T-cell (primary cell): ENCODE data around the gene LDLRAD4. TPM values are rescaled to one million over a fixed set of nuclear protein-coding genes. Genes with fewer than 3 reads are reported as not detected.

Experiments used
- ATAC-seq, 4 experiments: fragments of 200-7000 bp in 3 of 4; fragments of 150-1000 bp in 1 of 4; cut with Tn5 transposase; replicated peaks in 1 of 4; 1 replicate in 3 of 4; 2 replicates in 1 of 4; pipeline ENCODE4 v1.10.0; 2021; ENCODE audit warnings: moderate library complexity in 3 of 4, mild to moderate bottlenecking in 2 of 4, moderate number of reproducible peaks in 1 of 4
- CTCF ChIA-PET, 2 donors: fragments of 300-600 bp; sonication (Branson Sonifier 250); formaldehyde crosslinking; loops; one replicate each; lab custom pipeline; 2022; ENCODE audit warnings: antibody characterized with exemption in 2 of 2; lab: Charles Lee
- POLR2A ChIA-PET, 2 donors: fragments of 300-600 bp; sonication (Branson Sonifier 250); formaldehyde crosslinking; loops; one replicate each; lab custom pipeline; 2022; ENCODE audit warnings: antibody characterized with exemption in 2 of 2; lab: Charles Lee
- DNase-seq, 35 experiments: peaks; one replicate each; pipeline versions ENCODE4 v3.0.0 to v3.0.0-alpha.2; 2013 to 2023
- H3K27ac ChIP-seq: one replicate; pipeline ENCODE4 v1.5.1; 2013; ENCODE audit warnings: low read length
- H3K27me3 ChIP-seq, 2 experiments: replicated peaks in 1 of 2; 1 replicate in 1 of 2; 2 replicates in 1 of 2; pipeline versions ENCODE4 v1.6.1 to v1.7.0; 2013; ENCODE audit warnings: low read length in 1 of 2, mixed read lengths in 1 of 2; ENCODE audit not compliant: control insufficient read depth in 2 of 2, insufficient read depth in 2 of 2; ENCODE audit errors: extremely low read depth in 1 of 2
- H3K36me3 ChIP-seq, 2 donors: 1 replicate in 1 of 2; 2 replicates in 1 of 2; pipeline versions ENCODE4 v1.6.1 to v1.7.0; 2013; ENCODE audit warnings: low read length in 1 of 2; ENCODE audit not compliant: control insufficient read depth in 2 of 2, insufficient read depth in 1 of 2; ENCODE audit errors: extremely low read depth in 1 of 2
- H3K4me1 ChIP-seq, 2 experiments: 1 replicate in 1 of 2; 2 replicates in 1 of 2; pipeline versions ENCODE4 v1.6.1 to v1.7.0; 2013; ENCODE audit warnings: low read length in 2 of 2, mixed read lengths in 1 of 2; ENCODE audit not compliant: insufficient read depth in 2 of 2, control insufficient read depth in 1 of 2; ENCODE audit errors: extremely low read depth in 1 of 2
- H3K4me3 ChIP-seq, 2 donors: 1 replicate in 1 of 2; 2 replicates in 1 of 2; pipeline versions ENCODE4 v1.5.1 to v1.7.0; 2013; ENCODE audit warnings: mild to moderate bottlenecking in 2 of 2, low read length in 1 of 2, moderate library complexity in 1 of 2; ENCODE audit not compliant: control insufficient read depth in 1 of 2; ENCODE audit errors: extremely low read depth in 1 of 2
- H3K9me3 ChIP-seq: 2 replicates; pipeline ENCODE4 v1.7.0; 2013
- H3K27ac Mint-ChIP-seq, 2 donors: one replicate each; pipeline ENCODE4 v1.8.0; 2020 to 2021; ENCODE audit warnings: mild to moderate bottlenecking in 2 of 2, mixed read lengths in 2 of 2
- H3K27me3 Mint-ChIP-seq, 2 donors: one replicate each; pipeline ENCODE4 v1.8.0; 2021 to 2022; ENCODE audit warnings: mixed read lengths in 2 of 2
- H3K36me3 Mint-ChIP-seq: one replicate; pipeline ENCODE4 v1.8.0; 2021; ENCODE audit warnings: mixed read lengths
- H3K4me1 Mint-ChIP-seq, 3 donors: one replicate each; pipeline ENCODE4 v1.8.0; 2020 to 2022; ENCODE audit warnings: mixed read lengths in 3 of 3, mild to moderate bottlenecking in 1 of 3
- H3K4me3 Mint-ChIP-seq, 3 donors: one replicate each; pipeline ENCODE4 v1.8.0; 2020 to 2022; ENCODE audit warnings: mild to moderate bottlenecking in 3 of 3, mixed read lengths in 3 of 3, moderate library complexity in 3 of 3
- H3K9me3 Mint-ChIP-seq, 3 donors: one replicate each; pipeline ENCODE4 v1.8.0; 2020 to 2022; ENCODE audit warnings: mixed read lengths in 3 of 3
- WGBS: methylation state at CpG from one replicate; pipeline ENCODE4 v1.1.5; 2013; ENCODE audit warnings: missing lambda C conversion rate; ENCODE audit not compliant: insufficient coverage; 5-methylcytosine and 5-hydroxymethylcytosine counted together
- total RNA-seq, 35 experiments: library from RNA in 6 of 35; stranded (reverse) in 6 of 35; fragments of 120-200 nt in 1 of 35; gene quantifications; one replicate each; pipeline versions ENCODE4 v1.2.1 to v1.2.4 and lab custom pipeline; 2013 to 2026

LDLRAD4 gene
- total RNA-seq, 5 donors from 2014 or later (not counting 1 experiment from before 2014, with no cell fraction given), result 57.6 to 80.8 (median 72.4) TPM

DNA sequence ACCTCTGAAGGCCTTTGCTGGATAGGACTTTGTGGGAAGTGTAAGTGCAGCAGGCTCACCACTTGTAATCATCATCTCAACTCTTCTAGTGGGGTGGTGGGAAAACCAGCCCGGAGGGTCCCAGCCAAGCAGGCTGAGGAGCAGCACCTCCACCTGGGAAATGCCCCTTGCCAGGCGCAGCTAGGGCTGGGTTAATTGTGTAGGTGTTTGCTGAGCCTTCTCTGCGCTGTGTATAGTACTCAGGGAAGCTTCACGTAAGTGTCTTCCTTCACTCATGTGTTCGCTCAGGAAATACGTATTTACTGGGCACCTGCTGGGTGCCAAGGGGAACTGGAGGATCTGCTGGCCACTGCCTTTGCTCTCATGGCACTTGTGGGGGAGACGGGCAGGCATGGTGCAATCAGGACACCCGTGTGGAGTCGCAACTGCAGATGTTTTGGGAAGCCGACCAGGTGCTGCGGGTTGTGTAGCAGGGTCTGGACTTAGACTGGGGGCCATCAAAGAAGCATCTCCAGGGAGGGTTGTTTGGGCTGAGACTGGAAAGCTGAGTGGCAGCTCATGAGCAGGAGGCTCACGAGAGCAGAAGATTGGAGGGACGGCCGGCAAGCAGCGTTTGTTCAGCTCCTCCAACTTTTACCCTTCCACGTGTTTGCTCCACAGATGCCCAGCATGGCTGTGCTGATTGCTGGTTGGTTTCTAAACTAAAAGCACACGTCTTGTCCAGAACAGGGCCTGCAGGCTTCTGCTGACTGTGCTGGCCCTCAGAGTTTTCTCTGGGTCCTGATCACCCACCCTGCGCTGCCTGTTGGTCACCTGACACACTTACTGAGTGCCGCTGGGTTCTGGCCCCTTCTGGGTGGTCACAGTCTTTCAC, 164.6 kb downstream of the LDLRAD4 start:
- peak in 5 of 35 experiments; percentile 12 to 52 (median 23) for DNase-seq
- POLR2A ChIA-PET, result interaction anchor here (0.5 to 1.4 kb wide), 4 partner anchors 10 to 251 kb away, joined by 3 read pairs; no protein-coding TSS in a partner anchor

GRCh38 chr18:13386891-13387801, 168.6 kb downstream of the LDLRAD4 start:
- Mint-ChIP-seq H3K4me3 (no peak overlapping the region), H3K27ac (no peak overlapping the region), H3K4me1 (peaks cover 45 to 55% (median 47%) of the 10 kb centered on the region in 3 donors), H3K9me3 (no peaks in the 10 kb centered on the region), H3K27me3 (no peaks in the 10 kb centered on the region), H3K36me3 (peaks cover 23% of the 10 kb centered on the region)
- Histone ChIP-seq H3K36me3 (peaks cover 9% of the 10 kb centered on the region in 2 donors), H3K27ac (no peak overlapping the region), H3K4me1 (peaks cover 17 to 22% of the 10 kb centered on the region in 2 experiments), H3K9me3 (no peaks in the 10 kb centered on the region), H3K4me3 (no peak overlapping the region), H3K27me3 (no peaks in the 10 kb centered on the region)
- WGBS, result 94% methylated on average over 34 of the region's 40 CpGs
- POLR2A ChIA-PET, result no interaction called here
- DNase-seq (no peak), ATAC-seq (no peak)
- CTCF ChIA-PET, result no interaction called here

More for the DNA sequence above, 164.6 kb downstream of the LDLRAD4 start:
- CTCF ChIA-PET, result no interaction called here
- Histone ChIP-seq H3K27ac (peak overlapping the region; percentile 99), H3K4me1 (peaks cover 48% of the 10 kb centered on the region in 2 experiments), H3K36me3 (peaks cover 4 to 6% of the 10 kb centered on the region in 2 donors), H3K4me3 (peak overlapping the region; percentile 50 to 61), H3K9me3 (no peaks in the 10 kb centered on the region), H3K27me3 (no peaks in the 10 kb centered on the region)
- Mint-ChIP-seq H3K27me3 (no peaks in the 10 kb centered on the region), H3K9me3 (no peaks in the 10 kb centered on the region), H3K36me3 (peaks cover 5% of the 10 kb centered on the region), H3K4me3 (peak overlapping the region; percentile 81 to 90 (median 87)), H3K4me1 (peaks cover 72 to 75% (median 74%) of the 10 kb centered on the region in 3 donors), H3K27ac (peak overlapping the region; percentile 96 to 98)
- ATAC-seq, result peak in 3 of 4 experiments; percentile 38 to 54 (median 49)
- 69% methylated on average over 17 of the region's 19 CpGs for WGBS

DNA sequence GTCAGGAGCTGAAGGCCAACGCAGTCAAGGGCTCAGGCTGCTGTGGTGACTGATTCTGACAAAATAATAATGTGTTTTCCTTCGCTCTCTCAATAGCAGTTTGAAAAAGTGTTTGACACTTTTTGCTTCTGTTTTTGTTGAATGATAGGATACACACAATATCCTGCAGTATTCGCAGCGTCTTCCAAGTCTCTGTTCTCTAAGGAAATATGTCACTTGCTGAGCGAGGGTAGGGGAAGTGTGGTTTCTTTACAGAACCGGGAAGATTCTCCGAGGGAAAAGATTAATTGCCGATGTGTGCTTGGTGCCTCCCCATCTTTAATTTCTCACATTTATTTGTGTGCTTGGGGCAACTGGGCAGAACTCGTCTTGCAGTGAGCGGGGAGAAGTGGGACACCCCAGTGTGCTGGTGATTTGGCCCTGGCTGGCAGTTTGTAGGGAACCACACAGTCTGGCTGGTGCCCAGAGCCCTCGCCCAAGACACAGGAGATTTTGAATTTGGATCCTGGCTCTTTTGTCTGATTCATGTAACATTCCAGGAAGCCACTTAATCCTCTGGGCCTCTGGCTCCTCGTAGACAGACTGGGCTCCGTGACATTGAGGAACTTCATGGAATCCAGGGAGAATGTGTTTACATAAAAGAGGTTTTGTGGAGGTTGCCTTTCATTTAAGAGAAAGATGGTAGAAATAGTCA, 169.4 kb downstream of the LDLRAD4 start:
- no peak for ATAC-seq
- H3K27ac ChIP-seq, result no peak overlapping the region
- H3K27ac Mint-ChIP-seq, result no peak overlapping the region
- no peaks in the 10 kb centered on the region for H3K27me3 Mint-ChIP-seq
- no peak for DNase-seq
- H3K36me3 ChIP-seq, result peaks cover 9% of the 10 kb centered on the region in 2 donors
- H3K4me3 Mint-ChIP-seq, result no peak overlapping the region
- peaks cover 23% of the 10 kb centered on the region for H3K36me3 Mint-ChIP-seq
- no peaks in the 10 kb centered on the region for H3K27me3 ChIP-seq
- ChIA-PET CTCF (interaction anchor here in 1 of 2 donors (0.6 kb wide), 1 partner anchor 97 kb away, joined by 3 read pairs; no protein-coding TSS in a partner anchor), POLR2A (no interaction called here)
- no peaks in the 10 kb centered on the region for H3K9me3 ChIP-seq
- peaks cover 10 to 18% of the 10 kb centered on the region in 2 experiments for H3K4me1 ChIP-seq
- no peaks in the 10 kb centered on the region for H3K9me3 Mint-ChIP-seq
- peaks cover 36 to 52% (median 42%) of the 10 kb centered on the region in 3 donors for H3K4me1 Mint-ChIP-seq
- H3K4me3 ChIP-seq, result no peak overlapping the region
- WGBS, result 83% methylated on average over 6 of the region's 13 CpGs

DNA sequence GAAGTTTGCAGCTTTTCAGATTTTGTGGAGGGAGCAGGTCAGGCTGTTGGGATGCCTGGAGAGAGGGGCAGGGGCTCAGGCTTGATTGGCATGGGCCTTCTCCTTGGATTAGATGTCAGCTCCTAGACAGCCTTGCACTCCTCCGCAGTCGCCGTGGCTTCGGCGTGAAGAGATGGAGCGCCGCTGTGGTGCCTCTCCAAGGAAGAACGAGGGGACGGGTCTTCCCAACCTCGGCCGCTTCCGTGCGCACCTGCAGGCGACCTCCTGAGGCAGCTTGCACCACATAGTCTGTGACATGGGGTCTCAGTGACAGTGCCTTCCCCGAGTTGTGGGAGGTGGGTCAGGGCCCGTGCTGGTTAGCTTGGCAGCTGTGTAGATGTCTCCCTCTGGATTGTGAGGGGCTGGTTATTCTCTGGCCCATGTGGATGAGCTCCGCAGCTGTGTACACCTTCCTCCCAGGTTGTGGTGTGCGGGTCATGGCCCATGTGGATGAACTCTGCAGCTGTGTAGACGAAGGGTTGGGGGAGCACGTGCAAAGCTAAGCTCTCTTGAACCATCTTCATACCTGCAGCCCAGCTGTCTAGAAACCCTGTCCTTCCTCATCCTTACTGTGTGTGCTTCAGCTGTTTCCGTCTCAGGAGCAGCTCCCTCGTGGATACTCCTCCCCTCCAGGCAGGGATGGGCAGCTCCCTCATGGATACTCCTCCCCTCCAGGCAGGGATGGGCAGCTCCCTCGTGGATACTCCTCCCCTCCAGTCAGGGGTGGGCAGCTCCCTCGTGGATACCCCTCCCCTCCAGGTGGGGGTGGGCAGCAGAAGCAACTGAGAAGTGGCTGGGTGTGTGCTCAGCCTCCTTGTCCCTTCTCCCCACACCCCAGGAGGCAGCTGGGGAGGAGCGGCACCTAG, 170.3 kb downstream of the LDLRAD4 start:
- Histone ChIP-seq H3K36me3 (peaks cover 9% of the 10 kb centered on the region in 2 donors), H3K9me3 (no peaks in the 10 kb centered on the region), H3K27me3 (no peaks in the 10 kb centered on the region), H3K4me1 (peaks cover 2 to 10% of the 10 kb centered on the region in 2 experiments), H3K4me3 (no peak overlapping the region), H3K27ac (no peak overlapping the region)
- ChIA-PET CTCF (interaction anchor here (0.5 to 0.6 kb wide), 4 partner anchors 75 to 1393 kb away, joined by 3 to 15 read pairs (median 4); no protein-coding TSS in a partner anchor), POLR2A (interaction anchor here in 1 of 2 donors (0.6 kb wide), 1 partner anchor 723 kb away, joined by 5 read pairs; no protein-coding TSS in a partner anchor)
- H3K27me3 Mint-ChIP-seq, result no peaks in the 10 kb centered on the region
- peaks cover 23% of the 10 kb centered on the region for H3K36me3 Mint-ChIP-seq
- H3K27ac Mint-ChIP-seq, result no peak overlapping the region
- H3K4me1 Mint-ChIP-seq, result peaks cover 28 to 51% (median 42%) of the 10 kb centered on the region in 3 donors
- DNase-seq, result no peak
- no peaks in the 10 kb centered on the region for H3K9me3 Mint-ChIP-seq
- 90% methylated on average over 15 of the region's 25 CpGs for WGBS
- H3K4me3 Mint-ChIP-seq, result no peak overlapping the region
- ATAC-seq, result no peak

DNA sequence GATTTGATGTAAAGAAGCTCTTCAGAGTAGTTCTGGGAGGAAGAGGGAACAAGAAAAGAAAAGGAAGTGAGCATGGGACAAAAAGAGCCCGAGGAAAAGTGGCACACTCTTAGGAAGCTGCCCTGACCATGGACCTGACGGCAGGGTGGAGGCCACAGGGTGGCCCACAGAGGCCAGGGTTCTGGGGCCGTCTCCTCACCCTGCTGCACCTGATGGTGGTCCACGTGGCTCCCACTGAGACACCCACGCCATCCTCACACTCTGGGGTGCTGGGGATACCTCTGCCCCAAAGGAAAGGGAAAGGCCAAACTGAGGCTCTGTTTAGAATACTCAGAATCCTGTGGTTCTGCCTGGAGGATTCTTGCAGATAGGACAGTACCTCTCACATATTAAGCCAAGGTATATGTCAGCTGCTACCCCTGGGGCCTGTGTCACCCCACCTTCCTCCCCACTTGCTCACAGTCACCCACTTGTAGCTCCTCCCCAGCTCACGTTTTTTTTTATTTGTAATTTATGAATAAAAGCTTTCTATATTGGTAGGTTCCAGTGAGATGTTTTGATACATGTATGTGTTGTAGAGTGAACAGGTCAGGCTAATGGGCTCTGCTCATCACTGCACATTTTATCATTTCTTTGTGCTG, 171.1 kb downstream of the LDLRAD4 start:
- H3K27me3 ChIP-seq, result no peaks in the 10 kb centered on the region
- Mint-ChIP-seq H3K27me3 (no peaks in the 10 kb centered on the region), H3K27ac (no peak overlapping the region), H3K9me3 (no peaks in the 10 kb centered on the region), H3K36me3 (peaks cover 23% of the 10 kb centered on the region), H3K4me1 (peaks cover 23 to 48% (median 41%) of the 10 kb centered on the region in 3 donors), H3K4me3 (no peak overlapping the region)
- ChIA-PET CTCF (interaction anchor here (0.5 to 0.7 kb wide), 2 partner anchors 33 to 81 kb away, joined by 3 read pairs; no protein-coding TSS in a partner anchor), POLR2A (interaction anchor here in 1 of 2 donors (0.6 to 1.0 kb wide), 2 partner anchors 38 to 724 kb away, joined by 3 to 5 read pairs; no protein-coding TSS in a partner anchor)
- H3K36me3 ChIP-seq, result peaks cover 9% of the 10 kb centered on the region in 2 donors
- ATAC-seq, result no peak
- H3K27ac ChIP-seq, result no peak overlapping the region
- H3K9me3 ChIP-seq, result no peaks in the 10 kb centered on the region
- H3K4me3 ChIP-seq, result no peak overlapping the region
- 69% methylated on average over 4 of the region's 6 CpGs for WGBS
- no peak for DNase-seq
- peaks cover 0 to 10% of the 10 kb centered on the region in 2 experiments for H3K4me1 ChIP-seq
